Colonic mucosa (tissue), 4 donors: Measurements from ENCODE around the gene FHL3. TPM values are rescaled to one million over a fixed set of nuclear protein-coding genes. Genes with fewer than 3 reads are reported as not detected.

Experiments used
- DNase-seq: peaks from one replicate; pipeline ENCODE4 v3.0.0-alpha.2; 2020
- H3K27ac ChIP-seq: fragments of 200-600 bp; one replicate; pipeline ENCODE4 v1.8.0; 2021
- H3K27me3 ChIP-seq: fragments of 200-600 bp; one replicate; pipeline ENCODE4 v1.8.0; 2021
- H3K36me3 ChIP-seq: fragments of 200-600 bp; one replicate; pipeline ENCODE4 v1.8.0; 2021
- H3K4me1 ChIP-seq: fragments of 200-600 bp; one replicate; pipeline ENCODE4 v1.8.0; 2021; ENCODE audit warnings: mild to moderate bottlenecking
- H3K4me3 ChIP-seq: fragments of 200-600 bp; one replicate; pipeline ENCODE4 v1.8.0; 2021
- H3K9ac ChIP-seq, 2 donors: one replicate each; pipeline ENCODE4 v1.7.0; 2013; ENCODE audit warnings: control low read depth in 2 of 2, low read depth in 2 of 2, low read length in 2 of 2
- H3K9me3 ChIP-seq: fragments of 200-600 bp; one replicate; pipeline ENCODE4 v1.8.0; 2021
- CTCF ChIP-seq: fragments of 200-600 bp; IDR thresholded peaks from one replicate; pipeline ENCODE4 v1.8.0; 2022; ENCODE audit warnings: antibody characterized with exemption, mild to moderate bottlenecking
- intact Hi-C: fragments of 100-400 bp; cut with DNase I; formaldehyde crosslinking; loops from one replicate; pipeline ENCODE4 v1.14.1; 2022
- total RNA-seq, 2 donors: library from RNA; stranded (reverse); fragmentation: NEBNext Ultra II Directional in 1 of 2; extraction: Animal tissue kit (Norgen Biotek cat#: 25700) in 1 of 2; gene quantifications; one replicate each; pipeline ENCODE4 v1.2.1, GENCODE V29; 2021
- donor health status: healthy.
- donor health status: DM: no; HTN: no; CAD: no.
- donor health status: DM: no; HTN: no; CAD: no.

The FHL3 gene
- total RNA-seq, 2 donors from 2014 or later: 2.7 to 7.8 TPM

GRCh38 chr1:37958690-37959089 is 46.6 kb downstream of the FHL3 start:
- Histone ChIP-seq H3K4me1 (no peaks in the 10 kb centered on the region), H3K4me3 (no peak overlapping the region), H3K9me3 (no peaks in the 10 kb centered on the region), H3K9ac (no peak overlapping the region), H3K36me3 (peaks cover 6% of the 10 kb centered on the region), H3K27ac (no peak overlapping the region), H3K27me3 (no peaks in the 10 kb centered on the region)
- no peak for DNase-seq
- no peak for TF ChIP-seq CTCF
- intact Hi-C loops: no loop called here

- intact Hi-C loops: no loop called here
- no peaks in the 10 kb centered on the region for H3K9me3 ChIP-seq
Observed at GRCh38 chr1:37955685-37956084, 49.6 kb downstream of the FHL3 start.

GRCh38 chr1:37954316-37954971 is 50.9 kb downstream of the FHL3 start:
- no peaks in the 10 kb centered on the region for H3K9me3 ChIP-seq
- no peak for DNase-seq
- H3K27me3 ChIP-seq: no peaks in the 10 kb centered on the region
- H3K36me3 ChIP-seq: peaks cover 5% of the 10 kb centered on the region
- H3K4me1 ChIP-seq: no peaks in the 10 kb centered on the region
- no peak for TF ChIP-seq CTCF
- intact Hi-C loops: no loop called here
- no peak overlapping the region for H3K9ac ChIP-seq
- no peak overlapping the region for H3K4me3 ChIP-seq
- no peak overlapping the region for H3K27ac ChIP-seq

More at GRCh38 chr1:37955685-37956084, 49.6 kb downstream of the FHL3 start:
- Histone ChIP-seq H3K36me3 (peaks cover 6% of the 10 kb centered on the region), H3K4me1 (no peaks in the 10 kb centered on the region), H3K27ac (no peak overlapping the region), H3K27me3 (no peaks in the 10 kb centered on the region), H3K4me3 (no peak overlapping the region), H3K9ac (no peak overlapping the region)
- no peak for DNase-seq
- TF ChIP-seq CTCF: no peak

GRCh38 chr1:37952738-37953137 is 52.6 kb downstream of the FHL3 start:
- Histone ChIP-seq H3K9me3 (no peaks in the 10 kb centered on the region), H3K36me3 (no peaks in the 10 kb centered on the region), H3K27ac (no peak overlapping the region), H3K9ac (no peak overlapping the region), H3K4me3 (no peak overlapping the region), H3K4me1 (no peaks in the 10 kb centered on the region), H3K27me3 (no peaks in the 10 kb centered on the region)
- no peak for DNase-seq
- TF ChIP-seq CTCF: no peak
- intact Hi-C loops: no loop called here

- intact Hi-C loops: no loop called here
- no peak for DNase-seq
- Histone ChIP-seq H3K4me3 (no peak overlapping the region), H3K27me3 (no peaks in the 10 kb centered on the region), H3K27ac (no peak overlapping the region), H3K9ac (no peak overlapping the region), H3K4me1 (no peaks in the 10 kb centered on the region), H3K9me3 (no peaks in the 10 kb centered on the region), H3K36me3 (no peaks in the 10 kb centered on the region)
- TF ChIP-seq CTCF: no peak
Observed at GRCh38 chr1:37951783-37952624, 53.3 kb downstream of the FHL3 start.
